Measurements from ENCODE around the gene HSD17B1.

DNA sequence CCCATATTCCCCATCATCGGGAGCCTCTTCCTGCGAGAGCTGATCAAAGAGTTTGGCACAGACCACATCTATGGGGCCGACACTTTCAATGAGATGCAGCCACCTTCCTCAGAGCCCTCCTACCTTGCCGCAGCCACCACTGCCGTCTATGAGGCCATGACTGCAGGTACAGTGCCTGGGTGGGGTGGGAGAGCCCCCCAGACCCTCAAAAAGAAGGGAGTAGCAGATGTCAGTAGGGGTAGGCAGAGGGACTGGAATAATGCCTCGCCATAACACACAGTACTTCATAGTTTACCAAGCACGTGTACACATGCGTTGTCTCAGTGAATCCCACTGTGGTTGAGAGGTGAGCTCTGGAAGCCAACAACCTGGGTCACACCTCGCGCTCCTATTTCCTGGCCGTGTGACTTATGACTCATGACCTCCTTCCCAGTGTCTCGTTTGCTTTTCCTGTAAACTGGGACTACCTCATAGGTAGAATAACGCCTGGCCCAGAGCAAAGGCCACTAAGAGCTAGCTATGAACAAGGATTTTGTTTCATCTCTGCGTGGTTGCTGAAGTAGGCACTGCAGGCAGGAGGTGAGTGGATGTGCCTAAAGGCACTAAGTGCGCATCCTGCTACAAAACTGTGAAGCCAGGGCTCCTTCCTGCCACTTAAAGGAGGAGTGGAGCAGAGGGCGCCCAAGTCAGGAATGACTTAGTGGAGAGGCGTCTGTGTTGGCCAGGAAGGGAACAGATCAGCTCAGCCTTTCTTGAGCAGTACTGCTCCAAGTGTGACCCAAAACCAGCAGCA is 11.5 kb upstream of the HSD17B1 start:
- TF ChIP-seq, protein P1, sequence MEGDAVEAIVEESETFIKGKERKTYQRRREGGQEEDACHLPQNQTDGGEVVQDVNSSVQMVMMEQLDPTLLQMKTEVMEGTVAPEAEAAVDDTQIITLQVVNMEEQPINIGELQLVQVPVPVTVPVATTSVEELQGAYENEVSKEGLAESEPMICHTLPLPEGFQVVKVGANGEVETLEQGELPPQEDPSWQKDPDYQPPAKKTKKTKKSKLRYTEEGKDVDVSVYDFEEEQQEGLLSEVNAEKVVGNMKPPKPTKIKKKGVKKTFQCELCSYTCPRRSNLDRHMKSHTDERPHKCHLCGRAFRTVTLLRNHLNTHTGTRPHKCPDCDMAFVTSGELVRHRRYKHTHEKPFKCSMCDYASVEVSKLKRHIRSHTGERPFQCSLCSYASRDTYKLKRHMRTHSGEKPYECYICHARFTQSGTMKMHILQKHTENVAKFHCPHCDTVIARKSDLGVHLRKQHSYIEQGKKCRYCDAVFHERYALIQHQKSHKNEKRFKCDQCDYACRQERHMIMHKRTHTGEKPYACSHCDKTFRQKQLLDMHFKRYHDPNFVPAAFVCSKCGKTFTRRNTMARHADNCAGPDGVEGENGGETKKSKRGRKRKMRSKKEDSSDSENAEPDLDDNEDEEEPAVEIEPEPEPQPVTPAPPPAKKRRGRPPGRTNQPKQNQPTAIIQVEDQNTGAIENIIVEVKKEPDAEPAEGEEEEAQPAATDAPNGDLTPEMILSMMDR (IDR thresholded peaks at IDR 0.05; ENCODE audit: low read length), result no peak
- no peak for TF ChIP-seq EZH2 (IDR thresholded peaks at IDR 0.05; ENCODE audit: borderline replicate concordance, low read length)
